HG02970 (cell line): ENCODE measurements around the gene REXO2.

Source experiments
- ATAC-seq: cut with Tn5 transposase; IDR thresholded peaks from one replicate; pipeline ENCODE4 v1.9.1; 2021; ENCODE audit warnings: mild to moderate bottlenecking, moderate library complexity, moderate number of reproducible peaks; ENCODE audit not compliant: unreplicated experiment, low FRiP score

REXO2 gene

GRCh38 chr11:114440121-114440860 is 1.0 kb downstream of the REXO2 start:
- ATAC-seq = no peak

DNA sequence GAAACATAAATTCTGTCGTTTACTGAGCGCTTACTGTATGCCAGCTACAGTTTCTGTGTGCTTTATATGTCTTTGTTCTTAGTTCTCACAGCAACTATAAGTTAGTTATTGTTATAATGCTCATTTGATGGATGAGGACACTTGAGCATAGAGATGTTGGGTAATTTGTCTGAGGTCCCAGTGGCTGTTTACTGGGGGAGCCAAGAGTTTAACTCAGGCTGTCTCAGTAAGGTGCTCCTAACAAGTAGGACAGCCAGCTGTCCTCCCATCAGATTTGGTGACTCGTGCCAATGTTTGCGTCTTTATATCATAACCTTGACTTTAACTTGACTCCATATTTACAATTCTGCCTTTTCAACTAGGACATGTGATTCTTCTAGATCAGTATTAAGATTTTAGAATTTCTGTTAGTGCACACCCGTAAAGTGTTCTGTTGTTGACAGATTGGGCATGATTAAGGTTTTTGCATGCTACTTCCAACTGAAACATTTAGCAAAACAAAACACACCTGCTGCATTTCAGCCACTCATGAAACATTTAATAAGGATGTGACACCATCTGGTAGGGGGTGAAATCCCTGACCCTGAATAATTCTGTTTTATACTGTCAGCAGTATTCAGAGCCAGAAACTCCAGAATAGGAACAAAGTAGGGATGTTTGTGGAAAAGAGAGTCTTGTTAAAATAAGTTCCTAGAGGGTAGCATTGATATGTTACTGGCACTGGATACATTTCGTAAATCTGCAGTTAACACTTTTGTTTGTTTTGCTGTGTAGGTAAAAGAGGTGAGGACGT is 1.9 kb downstream of the REXO2 start:
- ATAC-seq = no peak

DNA sequence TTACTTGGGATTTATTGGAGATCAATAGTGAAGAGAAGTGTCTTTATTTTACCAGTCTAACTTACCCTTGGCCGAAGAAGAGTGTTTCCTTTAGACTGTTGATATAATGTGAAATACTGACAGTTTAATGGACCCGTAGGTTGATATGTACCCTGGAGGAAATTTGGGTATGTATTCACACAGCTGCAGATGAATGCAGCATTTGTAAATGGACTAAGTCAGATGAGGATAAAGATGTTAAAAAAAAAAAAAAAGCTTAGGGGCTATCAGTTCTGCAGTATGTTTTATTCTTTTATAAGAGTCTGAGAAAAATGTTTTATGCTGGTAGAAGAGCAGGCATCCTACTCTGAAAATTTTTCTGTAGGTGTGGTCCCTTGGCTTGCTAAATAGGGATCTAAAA is 2.7 kb downstream of the REXO2 start:
- no peak for ATAC-seq

DNA sequence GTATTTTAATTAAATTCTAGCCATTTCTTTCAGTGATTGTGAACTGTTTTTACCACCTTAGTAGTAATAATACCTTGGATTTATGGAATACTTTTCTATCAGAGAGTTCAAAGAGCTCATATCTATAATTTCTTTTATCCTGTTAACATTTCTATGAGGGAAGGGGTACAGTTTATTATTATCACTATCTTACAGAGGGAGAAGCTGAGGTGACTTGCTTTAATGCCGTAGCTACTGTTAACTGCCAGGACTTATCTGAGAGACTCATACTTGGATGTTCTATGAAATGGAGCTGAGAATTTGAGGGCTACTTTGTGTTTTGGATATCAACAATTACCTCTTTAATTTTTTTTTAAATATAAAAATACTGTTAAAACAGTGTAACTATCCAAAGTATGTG is 3.3 kb downstream of the REXO2 start:
- ATAC-seq = no peak

DNA sequence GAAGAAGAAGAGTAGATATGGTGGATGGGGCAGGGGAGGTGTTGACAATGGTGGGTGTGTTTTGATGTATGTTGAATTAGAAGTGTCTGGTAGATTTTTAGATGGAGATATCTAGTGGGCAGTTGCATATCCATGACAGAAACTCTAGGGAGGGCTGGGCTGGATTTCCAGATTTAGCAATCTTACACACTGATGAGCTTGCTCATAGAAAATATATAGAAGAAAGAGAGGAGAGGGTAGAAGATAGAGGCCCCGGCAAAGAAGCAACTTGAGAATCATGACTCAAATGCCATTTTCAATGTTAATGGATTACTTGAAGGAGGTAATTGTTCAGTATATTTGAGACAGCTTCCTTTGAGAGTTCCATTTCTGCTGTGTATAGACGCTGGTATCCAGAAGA is 8.2 kb downstream of the REXO2 start:
- ATAC-seq = no peak

DNA sequence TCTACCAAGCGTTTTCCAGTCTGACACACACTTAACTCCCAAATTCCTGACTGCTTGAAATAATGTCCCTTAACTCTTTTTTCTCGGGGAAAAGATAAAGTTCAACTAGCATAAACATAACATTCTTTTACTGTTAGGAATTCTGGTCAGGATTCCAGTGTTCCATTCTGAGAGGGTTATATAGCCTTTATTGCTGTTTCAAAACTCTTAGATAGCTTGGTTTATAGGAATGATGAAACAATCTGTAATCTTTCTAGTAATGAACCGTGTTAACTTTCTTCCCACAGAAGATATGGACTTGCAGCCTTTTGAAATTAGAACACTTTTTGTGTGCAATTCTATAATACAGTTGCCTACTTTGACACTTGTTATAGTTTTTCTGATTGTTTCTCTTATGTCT is 8.6 kb downstream of the REXO2 start:
- no peak for ATAC-seq

- ATAC-seq = no peak
Measured at GRCh38 chr11:114448749-114449482, 9.6 kb downstream of the REXO2 start.

DNA sequence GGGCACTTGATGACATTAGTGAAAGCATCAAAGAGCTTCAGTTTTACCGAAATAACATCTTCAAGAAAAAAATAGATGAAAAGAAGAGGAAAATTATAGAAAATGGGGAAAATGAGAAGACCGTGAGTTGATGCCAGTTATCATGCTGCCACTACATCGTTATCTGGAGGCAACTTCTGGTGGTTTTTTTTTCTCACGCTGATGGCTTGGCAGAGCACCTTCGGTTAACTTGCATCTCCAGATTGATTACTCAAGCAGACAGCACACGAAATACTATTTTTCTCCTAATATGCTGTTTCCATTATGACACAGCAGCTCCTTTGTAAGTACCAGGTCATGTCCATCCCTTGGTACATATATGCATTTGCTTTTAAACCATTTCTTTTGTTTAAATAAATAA is 10.6 kb downstream of the REXO2 start:
- ATAC-seq = no peak

DNA sequence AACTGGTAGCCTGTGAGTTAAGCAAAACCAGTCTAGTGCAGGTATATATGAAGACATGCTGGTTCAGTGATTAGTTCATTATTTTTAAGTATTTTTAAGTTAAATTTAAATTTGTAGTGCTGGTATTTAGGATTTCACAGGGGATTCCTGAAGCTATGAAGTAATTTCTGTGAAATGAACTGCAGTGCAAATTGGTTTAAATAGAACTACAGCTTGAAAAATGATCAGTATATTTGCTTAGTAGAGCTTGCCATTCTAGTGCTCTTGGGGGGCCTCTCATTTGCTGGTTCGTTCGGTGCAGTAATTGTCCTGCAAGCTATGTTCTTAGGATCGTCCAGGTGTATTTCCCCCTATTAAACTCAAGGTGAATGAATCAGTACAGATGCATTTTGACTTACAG is 13.1 kb downstream of the REXO2 start:
- no peak for ATAC-seq

- ATAC-seq = no peak
Measured at GRCh38 chr11:114463999-114464398, 24.7 kb downstream of the REXO2 start.

DNA sequence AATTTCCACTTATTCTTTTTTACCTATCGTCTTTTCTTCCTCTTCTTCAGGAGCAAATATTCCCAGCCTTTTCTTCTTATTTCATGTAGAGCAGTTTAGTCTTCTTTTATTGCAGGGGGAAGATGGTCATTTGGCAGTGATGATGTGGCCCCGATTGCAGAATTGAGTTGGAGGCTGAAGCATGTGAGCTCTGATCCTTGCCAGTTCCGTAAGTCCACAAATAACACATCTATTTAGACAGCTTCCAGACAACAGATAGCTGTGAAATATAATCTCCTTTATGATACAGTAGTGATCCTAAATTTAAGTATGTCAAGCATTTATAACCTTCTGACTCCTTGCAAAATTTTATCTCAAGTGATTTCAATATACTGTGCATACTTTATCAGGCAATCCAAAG is 27.5 kb downstream of the REXO2 start:
- no peak for ATAC-seq

- ATAC-seq = no peak
Measured at GRCh38 chr11:114472661-114473060, 33.4 kb downstream of the REXO2 start.

DNA sequence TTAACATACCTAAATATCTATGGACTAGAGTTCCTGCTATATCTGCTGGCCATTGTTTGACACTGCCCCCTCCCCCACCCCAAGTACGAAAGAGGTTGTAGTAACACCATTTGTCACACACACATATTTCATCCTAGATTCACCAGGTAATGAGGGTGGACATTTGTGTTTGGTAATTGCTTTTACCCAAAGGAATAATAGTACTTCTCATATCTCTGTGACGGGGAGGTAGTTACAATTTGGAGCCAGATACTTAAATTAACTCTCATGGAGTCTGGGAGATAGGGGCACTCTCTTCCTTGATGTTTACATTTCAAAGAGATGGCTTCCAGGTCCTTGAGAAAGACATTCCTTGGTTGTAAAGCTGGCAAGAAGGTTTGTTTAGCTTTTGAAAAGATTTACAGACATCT is 38.7 kb downstream of the REXO2 start:
- ATAC-seq = no peak

DNA sequence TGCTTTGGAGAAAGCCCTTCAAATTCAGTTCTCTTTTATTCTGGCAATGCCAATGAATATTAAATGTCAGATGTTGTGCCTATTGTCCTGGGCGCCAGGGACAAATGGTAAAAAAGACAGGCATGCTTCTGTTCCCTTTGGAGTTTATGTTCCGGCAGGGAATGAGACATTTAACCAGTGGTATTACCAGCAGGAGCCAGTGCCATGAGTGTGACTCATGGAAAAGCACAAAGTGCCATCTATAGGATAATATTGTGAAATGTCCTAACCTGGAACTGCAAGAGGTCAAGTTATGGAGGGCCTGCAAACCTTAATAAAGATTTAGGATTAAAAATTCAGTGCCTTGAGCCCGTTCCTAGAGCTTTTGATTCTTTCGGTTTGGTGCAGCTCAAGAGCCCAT is 39.5 kb downstream of the REXO2 start:
- no peak for ATAC-seq

DNA sequence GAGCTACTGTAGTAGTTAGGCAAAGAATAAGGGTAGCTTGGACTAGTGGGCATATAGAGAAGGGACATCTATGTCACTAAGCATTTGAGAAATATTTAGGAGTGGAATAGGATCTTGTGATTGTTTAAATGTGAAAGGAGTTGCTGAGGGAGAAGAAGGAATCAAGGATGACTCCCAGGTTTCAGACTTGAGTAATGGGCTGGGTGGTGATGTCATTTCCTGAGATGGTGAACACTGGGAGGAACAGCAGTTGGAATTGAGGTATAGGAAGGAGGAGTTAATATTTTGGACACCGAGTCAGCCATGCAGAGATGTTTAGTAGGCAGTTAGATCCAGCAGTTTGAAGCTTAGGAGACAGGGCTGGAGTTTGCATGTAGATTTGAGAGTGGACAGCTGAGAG is 40.1 kb downstream of the REXO2 start:
- no peak for ATAC-seq

GRCh38 chr11:114482114-114482513 is 42.8 kb downstream of the REXO2 start:
- no peak for ATAC-seq

- ATAC-seq = no peak
Measured at GRCh38 chr11:114483929-114484328, 44.7 kb downstream of the REXO2 start.

- ATAC-seq = no peak
Measured at GRCh38 chr11:114496915-114497314, 57.6 kb downstream of the REXO2 start.

DNA sequence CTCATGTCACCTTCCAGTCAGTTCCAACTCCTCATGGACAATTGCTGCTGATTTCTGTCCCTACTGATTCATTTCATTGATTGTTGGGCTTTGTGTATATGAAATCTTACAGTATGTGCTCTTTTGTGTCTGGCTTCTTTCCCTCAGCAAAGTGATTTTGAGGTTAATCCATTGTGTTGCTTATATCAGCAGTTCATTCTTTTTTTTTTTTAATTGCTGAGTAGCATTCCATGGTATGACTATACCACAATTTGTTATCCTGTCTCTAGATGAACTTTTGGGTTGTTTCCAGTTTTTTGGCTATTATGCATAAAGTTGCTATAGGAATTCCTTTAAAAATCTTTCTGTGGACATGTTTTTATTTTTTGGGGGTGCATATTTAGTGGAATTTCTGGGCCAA is 60.5 kb downstream of the REXO2 start:
- ATAC-seq = no peak
